GM12878 (cell line): ENCODE measurements around the gene CDC16. TPM values are rescaled to one million over a fixed set of nuclear protein-coding genes. Genes with fewer than 3 reads are reported as not detected.

Experiments used
- ATAC-seq: fragments of 200-7000 bp; cut with Tn5 transposase; 3 replicates; pipeline ENCODE4 v1.9.1; 2020; ENCODE audit warnings: mild to moderate bottlenecking, moderate library complexity
- BruUV-seq: library from RNA; stranded (reverse); fragments of 400-500 nt; replicated peaks from 2 replicates; lab custom pipeline; 2021; lab: Mats Ljungman, UMichigan
- CTCF ChIA-PET: fragments of 300-600 bp; sonication (Branson Sonifier 250); formaldehyde crosslinking; extraction: SDS; loops from one replicate; lab custom pipeline; 2021; ENCODE audit warnings: inconsistent platforms; lab: Yijun Ruan, JAX
- POLR2A ChIA-PET: fragments of 350-600 bp; formaldehyde crosslinking; extraction: SDS; loops from one replicate; lab custom pipeline; 2021; ENCODE audit warnings: inconsistent platforms; lab: Charles Lee
- RAD21 ChIA-PET: fragments of 300-600 bp; sonication (Branson Sonifier 250); formaldehyde crosslinking; loops from one replicate; lab custom pipeline; 2023; ENCODE audit warnings: antibody characterized with exemption; ENCODE audit not compliant: unreplicated experiment; lab: Charles Lee
- SMC1A ChIA-PET: fragments of 300-600 bp; sonication (Branson Sonifier 250); formaldehyde crosslinking; loops from one replicate; lab custom pipeline; 2023; ENCODE audit not compliant: unreplicated experiment, uncharacterized antibody; lab: Charles Lee
- DNase-seq: peaks from one replicate; pipeline ENCODE4 v3.0.0-alpha.2; 2011; ENCODE audit warnings: low read depth, low spot score
- FAIRE-seq: peaks from 3 replicates; lab custom pipeline; 2011; peaks lifted over from hg19 to GRCh38; lab: Jason Lieb, UNC
- H2AFZ ChIP-seq: 2 replicates; pipeline ENCODE4 v1.6.0; 2011; ENCODE audit warnings: low read depth, low read length, control low read depth; ENCODE audit not compliant: control insufficient read depth
- H3K27ac ChIP-seq: 2 replicates; pipeline ENCODE4 v1.5.1; 2011; ENCODE audit warnings: control low read depth; ENCODE audit not compliant: control insufficient read depth, insufficient read depth
- H3K27me3 ChIP-seq, 2 experiments: replicated peaks in 1 of 2; 2 replicates each; pipeline versions ENCODE4 v1.6.0 to v1.6.1; 2011; ENCODE audit warnings: low read length in 1 of 2; ENCODE audit not compliant: control insufficient read depth in 2 of 2, insufficient read depth in 2 of 2
- H3K36me3 ChIP-seq, 2 experiments: 2 replicates each; pipeline ENCODE4 v1.5.1; 2011; ENCODE audit warnings: low read length in 1 of 2; ENCODE audit not compliant: control insufficient read depth in 2 of 2, insufficient read depth in 2 of 2
- H3K4me1 ChIP-seq: 2 replicates; pipeline ENCODE4 v1.6.1; 2011; ENCODE audit warnings: mild to moderate bottlenecking, low read length, moderate library complexity, mixed read lengths; ENCODE audit not compliant: control insufficient read depth, insufficient read depth
- H3K4me2 ChIP-seq: 2 replicates; pipeline ENCODE4 v1.6.0; 2011; ENCODE audit warnings: control low read depth; ENCODE audit not compliant: control insufficient read depth, insufficient read depth
- H3K4me3 ChIP-seq: fragments of 200-600 bp; sonication (generic); 2 replicates; pipeline ENCODE4 v1.5.1; 2016
- H3K79me2 ChIP-seq: 2 replicates; pipeline ENCODE4 v1.6.0; 2011; ENCODE audit warnings: low read length; ENCODE audit not compliant: control insufficient read depth, insufficient read depth
- H3K9ac ChIP-seq: 2 replicates; pipeline ENCODE4 v1.8.0; 2011; ENCODE audit warnings: low read length, control low read depth, mixed read lengths; ENCODE audit not compliant: control insufficient read depth, insufficient read depth
- H3K9me3 ChIP-seq: replicated peaks from 3 replicates; pipeline ENCODE4 v1.5.1; 2011; ENCODE audit warnings: mild to moderate bottlenecking, low read length; ENCODE audit not compliant: control insufficient read depth, insufficient read depth
- H4K20me1 ChIP-seq: 2 replicates; pipeline ENCODE4 v1.6.0; 2011; ENCODE audit not compliant: control insufficient read depth, insufficient read depth
- BACH1 ChIP-seq: fragments of 450-650 bp; IDR thresholded peaks from 2 replicates; pipeline ENCODE4 v1.6.1; 2017; ENCODE audit warnings: mild to moderate bottlenecking, borderline replicate concordance
- CREB1 ChIP-seq: IDR thresholded peaks from 2 replicates; pipeline ENCODE4 v1.6.1; 2012; ENCODE audit warnings: low read depth, mild to moderate bottlenecking, inconsistent platforms
- GABPA ChIP-seq: IDR thresholded peaks from 2 replicates; pipeline ENCODE4 v1.6.1; 2014; ENCODE audit warnings: antibody characterized with exemption, low read depth, mild to moderate bottlenecking, inconsistent platforms
- HCFC1 ChIP-seq: fragments of 150-350 bp; IDR thresholded peaks from 2 replicates; pipeline ENCODE4 v1.6.1; 2014; ENCODE audit warnings: low read length
- JUND ChIP-seq: IDR thresholded peaks from 2 replicates; pipeline ENCODE4 v1.6.1; 2012; ENCODE audit warnings: low read depth, mild to moderate bottlenecking, low read length, improper control_type of control experiment, moderate library complexity
- MYC ChIP-seq: IDR thresholded peaks from 2 replicates; pipeline ENCODE4 v1.6.1; 2011; ENCODE audit warnings: mild to moderate bottlenecking, low read length, moderate library complexity, inconsistent platforms; ENCODE audit not compliant: insufficient read depth, insufficient replicate concordance, insufficient read length, severe bottlenecking
- RCOR1 ChIP-seq: conservative IDR thresholded peaks from 2 replicates; pipeline ENCODE4 v1.6.1; 2012; ENCODE audit warnings: low read depth, low read length, improper control_type of control experiment
- WRNIP1 ChIP-seq: IDR thresholded peaks from 2 replicates; pipeline ENCODE4 v1.6.1; 2011; ENCODE audit warnings: low read depth, low read length, improper control_type of control experiment, borderline replicate concordance
- WGBS: methylation state at CpG from one replicate; pipeline ENCODE4 v1.1.6; 2016; ENCODE audit warnings: low lambda C conversion rate; ENCODE audit not compliant: insufficient replicate concordance, insufficient coverage; ENCODE audit errors: missing lambda C conversion rate; 5-methylcytosine and 5-hydroxymethylcytosine counted together
- in situ Hi-C: fragments of 300-500 bp; cut with MboI; formaldehyde crosslinking; loops from 9 replicates; pipeline ENCODE4 v1.14.3; 2018; ENCODE audit warnings: mixed read lengths
- intact Hi-C: fragments of 100-400 bp; cut with micrococcal nuclease; formaldehyde crosslinking; loops from one replicate; pipeline ENCODE4 v1.14.2; 2022; ENCODE audit not compliant: unreplicated experiment
- polyA plus RNA-seq, 11 experiments: library from polyadenylated mRNA; depleted of rRNA in 4 of 11; unstranded in 6 of 11; stranded (reverse) in 5 of 11; fragments of >200 nt; fragmentation: Nextera tagmentation in 4 of 11; fragmentation: Illumina TruSeq in 1 of 11; extraction: Ambion mirVana in 4 of 11; extraction: Trizol in 1 of 11; gene quantifications; 1 replicate in 1 of 11; 2 replicates in 10 of 11; pipeline versions ENCODE4 v1.2.1 to v1.2.3, GENCODE V29; 2011 to 2016; ENCODE audit warnings: inconsistent platforms in 2 of 11, missing spikeins in 2 of 11, low read depth in 1 of 11
- total RNA-seq, 4 experiments: library from RNA; depleted of rRNA in 3 of 4; stranded (reverse); fragments of >200 nt in 3 of 4; fragmentation: Illumina TruSeq in 1 of 4; extraction: Trizol in 1 of 4; gene quantifications; 2 replicates each; pipeline versions ENCODE4 v1.2.1 to v1.2.3, GENCODE V29; 2013 to 2021

The CDC16 gene
- total and polyA plus RNA-seq, 10 of the 15 experiments (the other 5 are each of a cell fraction or from before 2014, with no cell fraction given): 15.4 to 92.9 (median 31.4) TPM

GRCh38 chr13:114228176-114228575 is 6.5 kb upstream of the CDC16 start:
- peaks cover 4% of the 10 kb centered on the region; the same call in 1 of the 2 replicates for H3K4me1 ChIP-seq
- H3K9me3 ChIP-seq: no peaks in the 10 kb centered on the region
- H3K9ac ChIP-seq: no peak overlapping the region
- CTCF ChIA-PET: interaction anchor here (0.8 to 2.0 kb wide), 4 partner anchors 83 to 504 kb away, joined by 3 to 5 read pairs (median 3); no protein-coding TSS in a partner anchor
- TF ChIP-seq GABPA: no peak
- no peak for TF ChIP-seq RCOR1
- TF ChIP-seq WRNIP1: no peak
- no peak for TF ChIP-seq BACH1
- TF ChIP-seq JUND: no peak
- no peak for TF ChIP-seq HCFC1
- no peak for TF ChIP-seq CREB1
- no peak for TF ChIP-seq MYC
- POLR2A ChIA-PET: interaction anchor here (0.7 kb wide), 1 partner anchor 150 kb away, joined by 3 read pairs; no protein-coding TSS in a partner anchor
- no peak for FAIRE-seq
- 0 out of 4 replicates have a peak, but pooled peaks cover 0 to 8% of the 10 kb centered on the region in 2 experiments for H3K27me3 ChIP-seq
- H3K27ac ChIP-seq: no peak overlapping the region
- RAD21 ChIA-PET: no interaction called here
- no peaks in the 10 kb centered on the region for H4K20me1 ChIP-seq
- H3K79me2 ChIP-seq: no peaks in the 10 kb centered on the region
- no TSS peak for BruUV-seq
- no peak overlapping the region for H3K4me2 ChIP-seq
- no peak for DNase-seq
- no peaks in the 10 kb centered on the region for H3K36me3 ChIP-seq
- no peak overlapping the region for H3K4me3 ChIP-seq
- intact Hi-C loops (loop anchor here (5.0 kb wide), 1 partner anchor 161 kb away; no protein-coding TSS in a partner anchor), in situ Hi-C loops (no loop called here)
- 54% methylated on average over 9 of the region's 9 CpGs for WGBS
- no peak for ATAC-seq
- H2AFZ ChIP-seq: no peak overlapping the region
- SMC1A ChIA-PET: no interaction called here
